OCI-LY7 (cell line): ENCODE data around the gene DCP1B.

Experiments used
- EZH2phosphoT487 ChIP-seq: fragments of 200-600 bp; sonication (generic); IDR thresholded peaks from 2 replicates; pipeline ENCODE4 v1.6.1; 2018; ENCODE audit warnings: low read depth, borderline replicate concordance, mild to moderate bottlenecking, mixed run types, antibody characterized with exemption, low read length, moderate library complexity, mixed read lengths
- TF ChIP-seq, protein P1 (sequence below): fragments of 200-600 bp; sonication (generic); conservative IDR thresholded peaks from 2 replicates; pipeline ENCODE4 v1.5.1; 2014; ENCODE audit warnings: mild to moderate bottlenecking, antibody characterized with exemption, low read length, moderate library complexity, mixed read lengths

DNA sequence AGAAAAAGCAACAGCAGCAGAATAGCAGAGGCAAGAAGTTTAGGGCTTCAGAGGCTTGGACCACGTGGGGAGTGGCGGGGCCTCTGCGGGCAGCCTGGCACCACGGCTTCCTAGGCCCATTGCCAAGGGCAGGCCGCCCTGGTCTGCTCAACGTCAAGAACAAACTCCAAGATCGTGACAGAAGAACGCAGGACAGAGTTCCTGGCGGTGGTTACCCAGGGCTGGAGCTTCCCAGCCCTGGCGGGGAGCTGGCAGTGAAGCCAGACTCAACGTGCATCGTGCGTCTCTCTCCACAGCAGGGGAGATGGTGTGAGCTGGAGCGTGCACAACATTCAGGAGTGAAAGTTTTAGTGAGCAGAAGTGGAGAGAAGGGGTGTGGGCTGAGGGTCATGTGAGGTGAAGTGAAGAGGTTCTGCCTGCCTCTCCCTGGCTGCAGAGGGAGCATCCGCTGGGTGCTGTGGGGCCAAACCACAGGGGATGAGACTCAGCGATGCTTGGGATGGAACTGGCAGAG lies 71.9 kb downstream of the DCP1B start:
- TF ChIP-seq, protein P1, sequence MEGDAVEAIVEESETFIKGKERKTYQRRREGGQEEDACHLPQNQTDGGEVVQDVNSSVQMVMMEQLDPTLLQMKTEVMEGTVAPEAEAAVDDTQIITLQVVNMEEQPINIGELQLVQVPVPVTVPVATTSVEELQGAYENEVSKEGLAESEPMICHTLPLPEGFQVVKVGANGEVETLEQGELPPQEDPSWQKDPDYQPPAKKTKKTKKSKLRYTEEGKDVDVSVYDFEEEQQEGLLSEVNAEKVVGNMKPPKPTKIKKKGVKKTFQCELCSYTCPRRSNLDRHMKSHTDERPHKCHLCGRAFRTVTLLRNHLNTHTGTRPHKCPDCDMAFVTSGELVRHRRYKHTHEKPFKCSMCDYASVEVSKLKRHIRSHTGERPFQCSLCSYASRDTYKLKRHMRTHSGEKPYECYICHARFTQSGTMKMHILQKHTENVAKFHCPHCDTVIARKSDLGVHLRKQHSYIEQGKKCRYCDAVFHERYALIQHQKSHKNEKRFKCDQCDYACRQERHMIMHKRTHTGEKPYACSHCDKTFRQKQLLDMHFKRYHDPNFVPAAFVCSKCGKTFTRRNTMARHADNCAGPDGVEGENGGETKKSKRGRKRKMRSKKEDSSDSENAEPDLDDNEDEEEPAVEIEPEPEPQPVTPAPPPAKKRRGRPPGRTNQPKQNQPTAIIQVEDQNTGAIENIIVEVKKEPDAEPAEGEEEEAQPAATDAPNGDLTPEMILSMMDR: no peak
- no peak for TF ChIP-seq EZH2phosphoT487
